Measurements from ENCODE around the gene CDS2. TPM values are rescaled to one million over a fixed set of nuclear protein-coding genes. Genes with fewer than 3 reads are reported as not detected.

Gene CDS2
- total RNA-seq, 1 experiment from 2014 or later = 67.4 TPM

DNA sequence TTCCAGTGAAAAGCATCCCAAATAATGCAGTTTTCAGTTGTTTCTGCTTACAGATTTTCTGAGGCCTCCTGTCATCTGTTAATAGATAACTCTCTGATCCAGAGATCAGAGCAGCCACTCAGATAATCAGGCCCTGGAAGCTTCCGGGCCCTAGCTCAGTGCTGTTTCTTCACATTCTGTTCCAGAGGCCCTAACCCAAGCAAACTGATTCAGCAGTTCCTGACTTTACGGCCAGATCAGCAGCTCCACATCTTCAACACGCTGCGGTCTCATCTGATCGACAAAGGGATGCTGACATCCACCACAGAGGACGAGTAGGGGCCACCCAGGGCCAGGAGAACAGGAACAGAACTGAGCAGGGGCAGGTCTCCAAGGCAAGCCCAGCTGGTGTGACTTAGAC is 63.1 kb downstream of the CDS2 start:
- H3K27me3 ChIP-seq (replicated peaks; ENCODE audit: insufficient read depth, low read depth, low read length, poor library complexity) = no peaks in the 10 kb centered on the region
- H3K9me3 ChIP-seq (ENCODE audit: low read depth, low read length, poor library complexity, severe bottlenecking) = no peaks in the 10 kb centered on the region
- BruUV-seq (replicated peaks) = no TSS peak
- no peak for DNase-seq (ENCODE audit: low spot score)
- no peak for TF ChIP-seq EZH2 (IDR thresholded peaks at IDR 0.05; ENCODE audit: borderline replicate concordance, low read depth, low read length, poor library complexity, severe bottlenecking)
- TF ChIP-seq, protein P1, sequence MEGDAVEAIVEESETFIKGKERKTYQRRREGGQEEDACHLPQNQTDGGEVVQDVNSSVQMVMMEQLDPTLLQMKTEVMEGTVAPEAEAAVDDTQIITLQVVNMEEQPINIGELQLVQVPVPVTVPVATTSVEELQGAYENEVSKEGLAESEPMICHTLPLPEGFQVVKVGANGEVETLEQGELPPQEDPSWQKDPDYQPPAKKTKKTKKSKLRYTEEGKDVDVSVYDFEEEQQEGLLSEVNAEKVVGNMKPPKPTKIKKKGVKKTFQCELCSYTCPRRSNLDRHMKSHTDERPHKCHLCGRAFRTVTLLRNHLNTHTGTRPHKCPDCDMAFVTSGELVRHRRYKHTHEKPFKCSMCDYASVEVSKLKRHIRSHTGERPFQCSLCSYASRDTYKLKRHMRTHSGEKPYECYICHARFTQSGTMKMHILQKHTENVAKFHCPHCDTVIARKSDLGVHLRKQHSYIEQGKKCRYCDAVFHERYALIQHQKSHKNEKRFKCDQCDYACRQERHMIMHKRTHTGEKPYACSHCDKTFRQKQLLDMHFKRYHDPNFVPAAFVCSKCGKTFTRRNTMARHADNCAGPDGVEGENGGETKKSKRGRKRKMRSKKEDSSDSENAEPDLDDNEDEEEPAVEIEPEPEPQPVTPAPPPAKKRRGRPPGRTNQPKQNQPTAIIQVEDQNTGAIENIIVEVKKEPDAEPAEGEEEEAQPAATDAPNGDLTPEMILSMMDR (conservative IDR thresholded peaks at IDR 0.05; ENCODE audit: low read depth, low read length) = no peak
- no peak overlapping the region for H3K4me3 ChIP-seq (ENCODE audit: low read depth, low read length, poor library complexity, severe bottlenecking)
- no peaks in the 10 kb centered on the region for H3K4me1 ChIP-seq (ENCODE audit: insufficient read depth, low read length, poor library complexity, severe bottlenecking)
- ChIA-PET POLR2A (ENCODE audit: low non-redundant PET) (no interaction called here), CTCF (no interaction called here)
- peak overlapping the region; percentile 18 for H3K27ac ChIP-seq (ENCODE audit: low read depth, low read length, poor library complexity, severe bottlenecking)
- H3K36me3 ChIP-seq (ENCODE audit: insufficient read depth, low read length, poor library complexity, severe bottlenecking) = peaks cover 60% of the 10 kb centered on the region
- intact Hi-C loops (cut with micrococcal nuclease; ENCODE audit: unreplicated experiment) = loop anchor here (10.0 kb wide), 1 partner anchor 225 kb away; no protein-coding TSS in a partner anchor

DNA sequence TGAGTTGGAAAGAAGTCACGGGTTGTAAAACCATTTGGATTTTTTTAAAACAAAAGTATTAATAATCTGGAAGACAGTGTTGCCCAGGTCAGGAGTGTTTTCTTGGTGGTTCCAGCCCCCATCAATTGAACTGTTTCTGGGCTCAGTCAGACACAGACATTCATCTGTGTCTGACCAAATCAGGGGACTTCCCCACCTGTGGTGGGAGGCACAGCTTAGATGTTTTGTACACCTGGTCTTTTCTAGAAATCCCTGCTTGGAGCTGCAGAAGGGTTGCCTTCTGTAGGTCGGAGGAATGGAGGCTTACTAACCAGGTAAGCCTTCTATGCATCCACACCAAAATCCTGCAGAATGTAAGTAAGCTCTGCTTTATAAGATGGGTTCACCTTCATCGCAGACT is 63.6 kb downstream of the CDS2 start:
- DNase-seq (ENCODE audit: low spot score) = no peak
- TF ChIP-seq, protein P1 (conservative IDR thresholded peaks at IDR 0.05; ENCODE audit: low read depth, low read length) = no peak
- TF ChIP-seq EZH2 (IDR thresholded peaks at IDR 0.05; ENCODE audit: borderline replicate concordance, low read depth, low read length, poor library complexity, severe bottlenecking) = no peak
- CTCF ChIA-PET = no interaction called here
- H3K4me1 ChIP-seq (ENCODE audit: insufficient read depth, low read length, poor library complexity, severe bottlenecking) = no peaks in the 10 kb centered on the region
- no peak overlapping the region for H3K4me3 ChIP-seq (ENCODE audit: low read depth, low read length, poor library complexity, severe bottlenecking)
- peak overlapping the region; percentile 18 for H3K27ac ChIP-seq (ENCODE audit: low read depth, low read length, poor library complexity, severe bottlenecking)
- POLR2A ChIA-PET (ENCODE audit: low non-redundant PET) = no interaction called here
- BruUV-seq (replicated peaks) = TSS peak; percentile 7
- H3K36me3 ChIP-seq (ENCODE audit: insufficient read depth, low read length, poor library complexity, severe bottlenecking) = peaks cover 60% of the 10 kb centered on the region
- H3K27me3 ChIP-seq (replicated peaks; ENCODE audit: insufficient read depth, low read depth, low read length, poor library complexity) = no peaks in the 10 kb centered on the region
- H3K9me3 ChIP-seq (ENCODE audit: low read depth, low read length, poor library complexity, severe bottlenecking) = no peaks in the 10 kb centered on the region
- intact Hi-C loops (cut with micrococcal nuclease; ENCODE audit: unreplicated experiment) = loop anchor here (10.0 kb wide), 1 partner anchor 226 kb away; no protein-coding TSS in a partner anchor

DNA sequence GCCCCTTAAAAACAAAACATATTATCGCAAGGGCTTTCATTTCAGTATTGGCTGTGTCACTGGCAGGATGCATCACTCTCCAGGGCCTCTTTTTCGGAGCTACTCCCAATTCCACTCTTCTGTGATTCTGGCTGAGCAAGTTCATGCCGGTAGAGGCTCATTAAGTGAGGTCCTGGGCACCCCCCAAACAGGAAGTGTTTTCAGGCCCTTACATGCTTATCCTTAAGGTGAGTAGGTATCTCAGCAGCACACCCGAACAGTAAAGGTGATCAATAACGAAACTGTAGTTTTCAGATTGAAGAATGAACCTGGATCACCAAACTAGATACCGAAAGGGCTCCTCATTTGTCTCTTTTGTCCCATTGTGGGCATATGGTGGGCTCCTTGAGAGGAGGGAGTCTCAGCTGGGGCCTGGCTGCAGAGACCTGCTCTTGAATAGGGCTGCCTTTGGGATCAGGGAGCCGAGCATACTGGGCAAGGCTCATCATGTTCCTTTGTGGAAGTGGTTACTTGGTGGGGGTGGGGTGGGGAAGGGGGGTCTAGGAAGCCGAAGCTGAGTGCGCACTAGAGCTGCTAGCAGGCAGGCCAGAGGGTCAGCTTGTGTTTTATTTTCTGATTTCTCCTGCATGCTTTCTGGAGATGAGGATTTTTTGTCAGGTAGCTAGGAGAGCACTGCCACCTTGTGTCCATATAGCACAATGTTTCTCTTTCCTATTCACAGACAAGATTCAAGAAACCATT is 65.2 kb downstream of the CDS2 start:
- H3K36me3 ChIP-seq (ENCODE audit: insufficient read depth, low read length, poor library complexity, severe bottlenecking) = peaks cover 49% of the 10 kb centered on the region
- H3K27ac ChIP-seq (ENCODE audit: low read depth, low read length, poor library complexity, severe bottlenecking) = no peak overlapping the region
- ChIA-PET POLR2A (ENCODE audit: low non-redundant PET) (interaction anchor here (1.0 kb wide), 1 partner anchor 72 kb away, joined by 3 read pairs; no protein-coding TSS in a partner anchor), CTCF (interaction anchor here (0.6 to 2.5 kb wide), 9 partner anchors 9 to 91 kb away, joined by 3 to 65 read pairs (median 3); partner anchors contain the start of gene CDS2)
- no TSS peak for BruUV-seq (replicated peaks)
- intact Hi-C loops (cut with micrococcal nuclease; ENCODE audit: unreplicated experiment) = loop anchor here (1.0 to 10.0 kb wide), 3 partner anchors 66 to 227 kb away; partner anchors contain the start of gene PCNA
- H3K4me3 ChIP-seq (ENCODE audit: low read depth, low read length, poor library complexity, severe bottlenecking) = no peak overlapping the region
- peak; percentile 78 for DNase-seq (ENCODE audit: low spot score)
- no peaks in the 10 kb centered on the region for H3K4me1 ChIP-seq (ENCODE audit: insufficient read depth, low read length, poor library complexity, severe bottlenecking)
- H3K9me3 ChIP-seq (ENCODE audit: low read depth, low read length, poor library complexity, severe bottlenecking) = no peaks in the 10 kb centered on the region
- no peaks in the 10 kb centered on the region for H3K27me3 ChIP-seq (replicated peaks; ENCODE audit: insufficient read depth, low read depth, low read length, poor library complexity)
- TF ChIP-seq, protein P1 (conservative IDR thresholded peaks at IDR 0.05; ENCODE audit: low read depth, low read length) = peak; percentile 74
- TF ChIP-seq EZH2 (IDR thresholded peaks at IDR 0.05; ENCODE audit: borderline replicate concordance, low read depth, low read length, poor library complexity, severe bottlenecking) = no peak
